ENCODE results near the gene ETS1.

ETS1 gene

GRCh38 chr11:128608746-128609407 is 21.5 kb upstream of the ETS1 start:
- H3K36me3 ChIP-seq (ENCODE audit: control insufficient read depth in 2 of 2, insufficient read depth in 1 of 2, low read length in 2 of 2), result no peaks in the 10 kb centered on the region
- ChIA-PET POLR2A (no interaction called here), CTCF (interaction anchor here (1.4 kb wide), 1 partner anchor 451 kb away, joined by 3 read pairs; no protein-coding TSS in a partner anchor)
- H3K4me3 ChIP-seq (ENCODE audit: low read depth, low read length), result no peak overlapping the region
- TF ChIP-seq ZSCAN5A (tag by site-specific recombination; IDR thresholded peaks at IDR 0.05), result no peak
- no peak for TF ChIP-seq ZNF133 (tag by site-specific recombination; IDR thresholded peaks at IDR 0.05)
- TF ChIP-seq ELK4 (IDR thresholded peaks at IDR 0.05; ENCODE audit: borderline replicate concordance, low read depth, low read length), result no peak
- no peak for TF ChIP-seq OVOL3 (tag by site-specific recombination; IDR thresholded peaks at IDR 0.05)
- no peak for TF ChIP-seq ZNF174 (tag by site-specific recombination; IDR thresholded peaks at IDR 0.05)
- no peak for TF ChIP-seq MYNN (tag by site-specific recombination; IDR thresholded peaks at IDR 0.05; ENCODE audit: borderline replicate concordance)
- TF ChIP-seq ZNF114 (tag by site-specific recombination; IDR thresholded peaks at IDR 0.05), result no peak
- no peak for TF ChIP-seq ZNF155 (tag by site-specific recombination; IDR thresholded peaks at IDR 0.05)
- TF ChIP-seq ZNF19 (tag by site-specific recombination; IDR thresholded peaks at IDR 0.05; ENCODE audit: low read depth), result no peak
- no peak for TF ChIP-seq PRDM6 (tag by site-specific recombination; IDR thresholded peaks at IDR 0.05)
- no peak for TF ChIP-seq ZNF449 (tag by site-specific recombination; IDR thresholded peaks at IDR 0.05)
- no peak for TF ChIP-seq ZNF623 (tag by site-specific recombination; IDR thresholded peaks at IDR 0.05)
- no peak for TF ChIP-seq FEZF1 (tag by site-specific recombination; IDR thresholded peaks at IDR 0.05)
- TF ChIP-seq ZNF626 (tag by site-specific recombination; IDR thresholded peaks at IDR 0.05), result no peak
- no peak for TF ChIP-seq ZNF488 (tag by site-specific recombination; IDR thresholded peaks at IDR 0.05)
- TF ChIP-seq ZNF624 (tag by site-specific recombination; IDR thresholded peaks at IDR 0.05), result no peak
- H3K27ac ChIP-seq (ENCODE audit: extremely low read depth, low read depth, low read length), result no peak overlapping the region
- H3K4me1 ChIP-seq (ENCODE audit: control insufficient read depth, insufficient read depth, low read length), result no peaks in the 10 kb centered on the region
- no peaks in the 10 kb centered on the region for H3K9me3 ChIP-seq (ENCODE audit: control insufficient read depth, insufficient read depth, low read depth, low read length)

- ChIA-PET POLR2A (no interaction called here), CTCF (interaction anchor here (0.7 to 1.0 kb wide), 3 partner anchors 11 to 24 kb away, joined by 3 to 4 read pairs (median 3); no protein-coding TSS in a partner anchor)
- no peaks in the 10 kb centered on the region for H3K4me1 ChIP-seq (ENCODE audit: control insufficient read depth, insufficient read depth, low read length)
- no peaks in the 10 kb centered on the region for H3K9me3 ChIP-seq (ENCODE audit: control insufficient read depth, insufficient read depth, low read depth, low read length)
- no peak overlapping the region for H3K27ac ChIP-seq (ENCODE audit: extremely low read depth, low read depth, low read length)
- no peaks in the 10 kb centered on the region for H3K36me3 ChIP-seq (ENCODE audit: control insufficient read depth in 2 of 2, insufficient read depth in 1 of 2, low read length in 2 of 2)
- H3K4me3 ChIP-seq (ENCODE audit: low read depth, low read length), result no peak overlapping the region
- TF ChIP-seq YY1 (tag by site-specific recombination; IDR thresholded peaks at IDR 0.05), result no peak
- no peak for TF ChIP-seq ZNF133 (tag by site-specific recombination; IDR thresholded peaks at IDR 0.05)
- no peak for TF ChIP-seq ZNF248 (tag by site-specific recombination; IDR thresholded peaks at IDR 0.05)
- no peak for TF ChIP-seq KLF7 (tag by site-specific recombination; IDR thresholded peaks at IDR 0.05; ENCODE audit: borderline replicate concordance)
- TF ChIP-seq GLIS1 (tag by site-specific recombination; IDR thresholded peaks at IDR 0.05), result no peak
- TF ChIP-seq ZSCAN16 (tag by site-specific recombination; IDR thresholded peaks at IDR 0.05), result no peak
- TF ChIP-seq HOXC10 (CRISPR knock-in tag; IDR thresholded peaks at IDR 0.05), result no peak
- TF ChIP-seq TSHZ1 (tag by site-specific recombination; IDR thresholded peaks at IDR 0.05; ENCODE audit: borderline replicate concordance), result no peak
- TF ChIP-seq ZNF596 (tag by site-specific recombination; IDR thresholded peaks at IDR 0.05), result no peak
These were observed 20.5 kb upstream of the ETS1 start for GRCh38 chr11:128607819-128608218.

All from HEK293 (cell line).